NCI-H510A (cell line): ENCODE data around the gene ASIP.
"Not testable (repeated sequence)": the region's sequence is repeated elsewhere in the genome, so short reads cannot be mapped to it uniquely, and the experiment has no call there.

ENCODE experiments used
- DNase-seq: peaks from one replicate; lab custom pipeline; 2025; lab: John Stamatoyannopoulos, UW

ASIP gene

GRCh38 chr20:34285450-34285849, 44.2 kb downstream of the ASIP start:
- no peak for DNase-seq

GRCh38 chr20:34287500-34287899, 46.3 kb downstream of the ASIP start:
- DNase-seq = not testable (repeated sequence)

- DNase-seq = no peak
These were observed 49.2 kb downstream of the ASIP start for GRCh38 chr20:34290471-34290870.

GRCh38 chr20:34292496-34292895, 51.3 kb downstream of the ASIP start:
- DNase-seq = no peak

- no peak for DNase-seq
These were observed 51.9 kb downstream of the ASIP start for GRCh38 chr20:34293119-34293518.

- no peak for DNase-seq
These were observed 52.4 kb downstream of the ASIP start for GRCh38 chr20:34293589-34293988.

GRCh38 chr20:34294563-34294962, 53.3 kb downstream of the ASIP start:
- no peak for DNase-seq

- DNase-seq = no peak
These were observed 54.1 kb downstream of the ASIP start for GRCh38 chr20:34295284-34295683.

GRCh38 chr20:34296468-34296867, 55.2 kb downstream of the ASIP start:
- DNase-seq = no peak

- DNase-seq = not testable (repeated sequence)
These were observed 57.1 kb downstream of the ASIP start for GRCh38 chr20:34298294-34298784.

- DNase-seq = no peak
These were observed 58.5 kb downstream of the ASIP start for GRCh38 chr20:34299556-34300255.

GRCh38 chr20:34300256-34300806, 59.1 kb downstream of the ASIP start:
- DNase-seq = peak; percentile 51

- no peak for DNase-seq
These were observed 59.8 kb downstream of the ASIP start for GRCh38 chr20:34300809-34301586.

- DNase-seq = no peak
These were observed 60.5 kb downstream of the ASIP start for GRCh38 chr20:34301587-34302311.

- no peak for DNase-seq
These were observed 61.1 kb downstream of the ASIP start for GRCh38 chr20:34302312-34302722.

GRCh38 chr20:34302723-34303533, 61.7 kb downstream of the ASIP start, which contains the start of gene AHCY:
Gene AHCY (minus strand): TSS chr20:34303355. CDS start chr20:34303270, 85 bp downstream.
- peak; percentile 93 for DNase-seq

- no peak for DNase-seq
These were observed 64.4 kb downstream of the ASIP start for GRCh38 chr20:34305333-34306230.

- DNase-seq = no peak
These were observed 68.5 kb downstream of the ASIP start for GRCh38 chr20:34309691-34310090.

GRCh38 chr20:34310481-34311117, 69.4 kb downstream of the ASIP start:
- no peak for DNase-seq
